HL-60 (cell line): ENCODE data around the gene CUL1.

Source experiments
- CTCF ChIP-seq: IDR thresholded peaks from one replicate; pipeline ENCODE4 v1.5.1; 2011; ENCODE audit warnings: low read length, control low read depth, inconsistent platforms; ENCODE audit not compliant: insufficient read depth
- POLR2AphosphoS5 ChIP-seq: IDR thresholded peaks from 2 replicates; pipeline ENCODE4 v1.6.1; 2012; ENCODE audit warnings: low read depth
- TF ChIP-seq, protein P1 (sequence below): IDR thresholded peaks from 2 replicates; pipeline ENCODE4 v1.6.1; 2012; ENCODE audit warnings: low read depth; ENCODE audit not compliant: insufficient replicate concordance

DNA sequence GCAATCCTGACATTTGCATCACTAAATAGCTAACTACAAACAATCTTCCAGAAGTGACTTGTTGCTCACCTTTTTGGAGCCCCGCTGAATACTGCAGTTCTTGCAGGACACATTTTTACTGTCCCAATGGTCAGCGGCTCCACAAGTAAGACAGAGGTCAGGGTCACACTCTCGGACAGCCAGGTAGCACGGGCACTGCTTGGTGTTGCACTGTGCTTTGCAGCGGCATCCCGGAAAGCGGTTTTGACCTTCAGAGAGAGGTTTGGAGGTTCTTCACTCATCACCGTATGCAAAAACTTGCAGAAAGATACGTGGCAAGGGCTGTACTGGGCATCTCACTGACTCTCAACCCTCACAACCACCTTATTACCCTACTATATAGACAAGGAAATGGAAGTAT is 115.2 kb downstream of the CUL1 start:
- no peak for TF ChIP-seq CTCF
- TF ChIP-seq POLR2AphosphoS5, result no peak
- TF ChIP-seq, protein P1, sequence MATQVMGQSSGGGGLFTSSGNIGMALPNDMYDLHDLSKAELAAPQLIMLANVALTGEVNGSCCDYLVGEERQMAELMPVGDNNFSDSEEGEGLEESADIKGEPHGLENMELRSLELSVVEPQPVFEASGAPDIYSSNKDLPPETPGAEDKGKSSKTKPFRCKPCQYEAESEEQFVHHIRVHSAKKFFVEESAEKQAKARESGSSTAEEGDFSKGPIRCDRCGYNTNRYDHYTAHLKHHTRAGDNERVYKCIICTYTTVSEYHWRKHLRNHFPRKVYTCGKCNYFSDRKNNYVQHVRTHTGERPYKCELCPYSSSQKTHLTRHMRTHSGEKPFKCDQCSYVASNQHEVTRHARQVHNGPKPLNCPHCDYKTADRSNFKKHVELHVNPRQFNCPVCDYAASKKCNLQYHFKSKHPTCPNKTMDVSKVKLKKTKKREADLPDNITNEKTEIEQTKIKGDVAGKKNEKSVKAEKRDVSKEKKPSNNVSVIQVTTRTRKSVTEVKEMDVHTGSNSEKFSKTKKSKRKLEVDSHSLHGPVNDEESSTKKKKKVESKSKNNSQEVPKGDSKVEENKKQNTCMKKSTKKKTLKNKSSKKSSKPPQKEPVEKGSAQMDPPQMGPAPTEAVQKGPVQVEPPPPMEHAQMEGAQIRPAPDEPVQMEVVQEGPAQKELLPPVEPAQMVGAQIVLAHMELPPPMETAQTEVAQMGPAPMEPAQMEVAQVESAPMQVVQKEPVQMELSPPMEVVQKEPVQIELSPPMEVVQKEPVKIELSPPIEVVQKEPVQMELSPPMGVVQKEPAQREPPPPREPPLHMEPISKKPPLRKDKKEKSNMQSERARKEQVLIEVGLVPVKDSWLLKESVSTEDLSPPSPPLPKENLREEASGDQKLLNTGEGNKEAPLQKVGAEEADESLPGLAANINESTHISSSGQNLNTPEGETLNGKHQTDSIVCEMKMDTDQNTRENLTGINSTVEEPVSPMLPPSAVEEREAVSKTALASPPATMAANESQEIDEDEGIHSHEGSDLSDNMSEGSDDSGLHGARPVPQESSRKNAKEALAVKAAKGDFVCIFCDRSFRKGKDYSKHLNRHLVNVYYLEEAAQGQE, result no peak
